ENCODE results near the gene SLC26A9. TPM values are rescaled to one million over a fixed set of nuclear protein-coding genes. Genes with fewer than 3 reads are reported as not detected.

The SLC26A9 gene
- total RNA-seq, 1 donor from 2014 or later: 2.9 TPM

- no peak overlapping the region for H3K27ac Mint-ChIP-seq
- TF ChIP-seq, protein P1, sequence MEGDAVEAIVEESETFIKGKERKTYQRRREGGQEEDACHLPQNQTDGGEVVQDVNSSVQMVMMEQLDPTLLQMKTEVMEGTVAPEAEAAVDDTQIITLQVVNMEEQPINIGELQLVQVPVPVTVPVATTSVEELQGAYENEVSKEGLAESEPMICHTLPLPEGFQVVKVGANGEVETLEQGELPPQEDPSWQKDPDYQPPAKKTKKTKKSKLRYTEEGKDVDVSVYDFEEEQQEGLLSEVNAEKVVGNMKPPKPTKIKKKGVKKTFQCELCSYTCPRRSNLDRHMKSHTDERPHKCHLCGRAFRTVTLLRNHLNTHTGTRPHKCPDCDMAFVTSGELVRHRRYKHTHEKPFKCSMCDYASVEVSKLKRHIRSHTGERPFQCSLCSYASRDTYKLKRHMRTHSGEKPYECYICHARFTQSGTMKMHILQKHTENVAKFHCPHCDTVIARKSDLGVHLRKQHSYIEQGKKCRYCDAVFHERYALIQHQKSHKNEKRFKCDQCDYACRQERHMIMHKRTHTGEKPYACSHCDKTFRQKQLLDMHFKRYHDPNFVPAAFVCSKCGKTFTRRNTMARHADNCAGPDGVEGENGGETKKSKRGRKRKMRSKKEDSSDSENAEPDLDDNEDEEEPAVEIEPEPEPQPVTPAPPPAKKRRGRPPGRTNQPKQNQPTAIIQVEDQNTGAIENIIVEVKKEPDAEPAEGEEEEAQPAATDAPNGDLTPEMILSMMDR (IDR thresholded peaks at IDR 0.05; ENCODE audit: unreplicated experiment): no peak
- no peak overlapping the region for H3K4me3 Mint-ChIP-seq (ENCODE audit: low read depth)
- H3K36me3 Mint-ChIP-seq (ENCODE audit: insufficient read depth): no peaks in the 10 kb centered on the region
- peaks cover 5% of the 10 kb centered on the region for H3K4me1 Mint-ChIP-seq (ENCODE audit: low read depth)
- H3K9me3 Mint-ChIP-seq (ENCODE audit: low read depth): no peaks in the 10 kb centered on the region
- DNase-seq (ENCODE audit: low spot score, unreplicated experiment): no peak
- peaks cover 21% of the 10 kb centered on the region for H3K27me3 Mint-ChIP-seq
These were observed 8.5 kb upstream of the SLC26A9 start for GRCh38 chr1:205951746-205952145.

DNA sequence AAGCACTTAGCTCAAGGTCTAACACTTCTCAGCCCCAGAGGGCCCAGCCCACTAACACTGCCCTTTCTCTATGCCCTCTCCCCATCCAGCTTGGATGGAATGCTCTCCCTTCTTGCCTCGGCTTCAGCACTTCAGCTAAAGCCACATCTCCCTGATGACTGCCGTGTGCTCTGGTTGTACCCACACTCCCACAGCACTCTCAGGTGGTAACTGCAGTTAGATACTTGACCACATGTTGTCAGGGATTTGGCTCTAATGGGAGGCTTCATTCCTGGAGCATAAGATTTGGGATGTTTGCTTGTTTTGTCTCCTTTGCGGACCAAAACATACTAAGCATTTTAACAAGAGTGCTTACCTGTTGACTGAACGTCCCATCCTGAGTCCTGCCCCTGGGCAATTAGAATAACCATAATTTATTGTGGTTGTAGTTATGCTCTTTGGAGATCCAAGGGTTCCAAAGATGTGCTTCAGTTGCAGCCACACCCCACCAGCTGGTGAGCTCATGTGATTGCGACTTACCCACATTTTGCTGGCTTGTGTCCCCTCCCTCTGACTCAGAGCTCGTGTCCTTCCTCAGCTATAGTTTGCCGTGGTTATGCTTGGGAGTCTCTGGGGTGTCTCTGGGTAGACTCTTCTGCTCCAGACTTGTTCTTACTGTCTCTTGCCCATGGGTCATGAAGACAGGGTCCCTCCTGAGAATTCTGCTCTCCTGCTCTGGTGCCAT lies 7.7 kb upstream of the SLC26A9 start:
- no peak overlapping the region for H3K27ac Mint-ChIP-seq
- H3K27me3 Mint-ChIP-seq: peaks cover 24% of the 10 kb centered on the region
- no peaks in the 10 kb centered on the region for H3K36me3 Mint-ChIP-seq (ENCODE audit: insufficient read depth)
- H3K9me3 Mint-ChIP-seq (ENCODE audit: low read depth): no peaks in the 10 kb centered on the region
- TF ChIP-seq, protein P1 (IDR thresholded peaks at IDR 0.05; ENCODE audit: unreplicated experiment): no peak
- H3K4me3 Mint-ChIP-seq (ENCODE audit: low read depth): no peak overlapping the region
- H3K4me1 Mint-ChIP-seq (ENCODE audit: low read depth): peaks cover 5% of the 10 kb centered on the region
- no peak for DNase-seq (ENCODE audit: low spot score, unreplicated experiment)

DNA sequence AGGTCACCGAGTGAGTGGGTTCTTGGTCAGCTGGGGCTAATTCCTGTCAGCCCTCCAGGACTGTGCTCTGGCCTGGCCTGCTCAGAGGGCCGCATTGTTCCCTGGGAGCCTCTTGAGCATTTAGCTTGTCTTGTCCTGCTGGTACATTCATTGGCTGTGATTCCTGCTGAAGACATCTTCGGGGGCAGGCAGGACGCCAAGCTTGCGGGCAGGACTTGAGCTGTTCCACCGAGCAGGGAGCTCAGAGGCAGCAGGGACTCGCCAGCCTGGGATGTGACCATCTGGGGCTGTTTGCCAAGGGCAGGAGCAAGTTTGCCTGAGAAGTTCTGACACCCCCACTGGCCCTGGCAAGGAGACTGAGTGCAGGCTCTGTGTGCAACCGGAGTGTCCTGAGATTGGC lies 7.0 kb upstream of the SLC26A9 start:
- Mint-ChIP-seq H3K4me3 (ENCODE audit: low read depth) (no peak overlapping the region), H3K27ac (no peak overlapping the region), H3K4me1 (ENCODE audit: low read depth) (peaks cover 5% of the 10 kb centered on the region), H3K27me3 (peaks cover 25% of the 10 kb centered on the region), H3K9me3 (ENCODE audit: low read depth) (no peaks in the 10 kb centered on the region), H3K36me3 (ENCODE audit: insufficient read depth) (no peaks in the 10 kb centered on the region)
- no peak for DNase-seq (ENCODE audit: low spot score, unreplicated experiment)
- TF ChIP-seq, protein P1 (IDR thresholded peaks at IDR 0.05; ENCODE audit: unreplicated experiment): no peak

- no peaks in the 10 kb centered on the region for H3K36me3 Mint-ChIP-seq (ENCODE audit: insufficient read depth)
- H3K4me1 Mint-ChIP-seq (ENCODE audit: low read depth): peaks cover 6% of the 10 kb centered on the region
- no peak overlapping the region for H3K4me3 Mint-ChIP-seq (ENCODE audit: low read depth)
- no peak overlapping the region for H3K27ac Mint-ChIP-seq
- peaks cover 23% of the 10 kb centered on the region for H3K27me3 Mint-ChIP-seq
- H3K9me3 Mint-ChIP-seq (ENCODE audit: low read depth): no peaks in the 10 kb centered on the region
- TF ChIP-seq, protein P1 (IDR thresholded peaks at IDR 0.05; ENCODE audit: unreplicated experiment): no peak
- DNase-seq (ENCODE audit: low spot score, unreplicated experiment): no peak
These were observed 6.5 kb upstream of the SLC26A9 start for GRCh38 chr1:205949753-205950152.

DNA sequence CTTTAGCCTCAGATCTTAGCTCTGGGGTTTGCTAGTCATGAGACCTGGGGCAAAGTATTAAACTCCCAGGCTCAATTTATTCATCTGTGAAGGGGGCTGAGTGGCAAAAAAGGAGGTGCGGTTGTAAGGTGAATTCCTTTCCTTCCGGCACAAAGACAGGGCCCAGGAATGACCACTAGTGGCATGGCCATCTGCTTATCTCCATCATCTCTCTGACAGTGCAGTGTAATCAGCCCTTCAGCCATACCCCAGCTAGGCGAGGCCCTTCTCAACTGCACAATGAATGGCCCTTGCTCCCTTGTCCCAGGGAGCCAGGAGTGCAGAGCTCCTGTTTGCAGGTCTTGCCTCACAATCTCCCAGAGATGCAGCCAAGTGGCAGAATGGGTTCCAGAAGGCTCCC lies 5.6 kb upstream of the SLC26A9 start:
- no peak for DNase-seq (ENCODE audit: low spot score, unreplicated experiment)
- Mint-ChIP-seq H3K4me1 (ENCODE audit: low read depth) (peaks cover 8% of the 10 kb centered on the region), H3K4me3 (ENCODE audit: low read depth) (no peak overlapping the region), H3K27me3 (peaks cover 23% of the 10 kb centered on the region), H3K9me3 (ENCODE audit: low read depth) (no peaks in the 10 kb centered on the region), H3K27ac (no peak overlapping the region), H3K36me3 (ENCODE audit: insufficient read depth) (no peaks in the 10 kb centered on the region)
- TF ChIP-seq, protein P1 (IDR thresholded peaks at IDR 0.05; ENCODE audit: unreplicated experiment): no peak
